ENCODE measurements around the gene CD164L2. TPM values are rescaled to one million over a fixed set of nuclear protein-coding genes. Genes with fewer than 3 reads are reported as not detected.

The CD164L2 gene
- total RNA-seq, 1 experiment from 2014 or later, result not detected

DNA sequence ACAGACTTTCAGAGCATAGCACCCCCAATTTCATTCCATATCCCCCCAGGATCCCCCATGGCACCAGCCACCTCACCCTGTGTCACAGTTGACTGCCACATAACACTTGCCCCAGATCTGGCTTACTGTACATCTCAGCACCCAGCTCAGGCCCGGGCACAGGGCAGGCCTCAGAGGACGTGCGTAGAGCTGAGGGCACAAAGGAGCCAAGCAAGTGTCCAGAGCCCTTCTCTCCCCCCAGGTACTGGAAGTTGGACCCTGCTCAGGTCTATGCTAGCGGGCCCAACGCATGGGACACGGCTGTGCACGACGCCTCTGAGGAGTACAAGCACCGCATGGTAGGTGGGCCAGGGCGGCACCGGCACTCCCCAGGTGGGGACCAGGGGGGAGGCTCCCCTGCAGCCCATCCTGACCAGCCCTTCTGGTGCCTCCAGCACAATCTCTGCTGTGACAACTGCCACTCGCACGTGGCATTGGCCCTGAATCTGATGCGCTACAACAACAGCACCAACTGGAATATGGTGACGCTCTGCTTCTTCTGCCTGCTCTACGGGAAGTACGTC lies 49.3 kb downstream of the CD164L2 start:
- DNase-seq (ENCODE audit: low read depth in 1 of 2, low spot score in 2 of 2), result peak in 1 of 2 experiments; percentile 41
- Histone ChIP-seq H3K27ac (no peak overlapping the region), H3K36me3 (peaks cover 74% of the 10 kb centered on the region), H3K4me1 (replicated peaks) (no peaks in the 10 kb centered on the region), H3K27me3 (replicated peaks) (no peaks in the 10 kb centered on the region), H3K9me3 (replicated peaks) (no peaks in the 10 kb centered on the region), H3K4me3 (no peak overlapping the region)

- Histone ChIP-seq H3K9me3 (replicated peaks) (no peaks in the 10 kb centered on the region), H3K36me3 (peaks cover 79% of the 10 kb centered on the region)
Observed at GRCh38 chr1:27332536-27333281, 50.4 kb downstream of the CD164L2 start.

DNA sequence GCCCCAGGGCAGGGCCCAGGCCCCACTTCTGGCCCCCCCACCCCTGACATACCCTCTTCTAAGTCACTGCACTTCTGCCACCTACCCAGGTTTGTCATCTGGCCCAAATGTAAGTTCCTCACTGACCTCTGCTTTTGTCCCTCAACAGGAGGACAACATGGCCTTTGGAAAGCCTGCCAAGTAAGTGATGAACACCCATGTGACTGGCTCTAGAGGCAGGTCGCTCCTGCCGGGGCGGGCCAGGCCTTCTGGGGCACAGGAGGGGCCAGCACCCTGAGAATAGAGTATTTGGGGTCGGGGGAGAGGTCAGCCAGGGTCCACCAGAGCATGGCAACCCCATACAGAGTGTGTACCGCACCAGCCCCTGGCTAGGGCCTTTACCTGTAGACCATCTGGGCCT lies 51.2 kb downstream of the CD164L2 start:
- no peaks in the 10 kb centered on the region for H3K4me1 ChIP-seq (replicated peaks)
- no peak overlapping the region for H3K4me3 ChIP-seq
- H3K27ac ChIP-seq, result no peak overlapping the region
- peaks cover 85% of the 10 kb centered on the region for H3K36me3 ChIP-seq
- peak in 1 of 2 experiments; percentile 34 for DNase-seq (ENCODE audit: low read depth in 1 of 2, low spot score in 2 of 2)
- H3K27me3 ChIP-seq (replicated peaks), result no peaks in the 10 kb centered on the region
- H3K9me3 ChIP-seq (replicated peaks), result no peaks in the 10 kb centered on the region

More at GRCh38 chr1:27332536-27333281, 50.4 kb downstream of the CD164L2 start:
- no peak overlapping the region for H3K27ac ChIP-seq
- DNase-seq (ENCODE audit: low read depth in 1 of 2, low spot score in 2 of 2), result peak in 1 of 2 experiments; percentile 55
- no peak overlapping the region for H3K4me3 ChIP-seq
- H3K4me1 ChIP-seq (replicated peaks), result no peaks in the 10 kb centered on the region
- no peaks in the 10 kb centered on the region for H3K27me3 ChIP-seq (replicated peaks)

GRCh38 chr1:27331426-27331825 lies 51.7 kb downstream of the CD164L2 start:
- Histone ChIP-seq H3K36me3 (peaks cover 90% of the 10 kb centered on the region), H3K27me3 (replicated peaks) (no peaks in the 10 kb centered on the region), H3K9me3 (replicated peaks) (no peaks in the 10 kb centered on the region), H3K4me1 (replicated peaks) (no peaks in the 10 kb centered on the region), H3K4me3 (no peak overlapping the region), H3K27ac (no peak overlapping the region)
- peak in 1 of 2 experiments; percentile 40 for DNase-seq (ENCODE audit: low read depth in 1 of 2, low spot score in 2 of 2)

DNA sequence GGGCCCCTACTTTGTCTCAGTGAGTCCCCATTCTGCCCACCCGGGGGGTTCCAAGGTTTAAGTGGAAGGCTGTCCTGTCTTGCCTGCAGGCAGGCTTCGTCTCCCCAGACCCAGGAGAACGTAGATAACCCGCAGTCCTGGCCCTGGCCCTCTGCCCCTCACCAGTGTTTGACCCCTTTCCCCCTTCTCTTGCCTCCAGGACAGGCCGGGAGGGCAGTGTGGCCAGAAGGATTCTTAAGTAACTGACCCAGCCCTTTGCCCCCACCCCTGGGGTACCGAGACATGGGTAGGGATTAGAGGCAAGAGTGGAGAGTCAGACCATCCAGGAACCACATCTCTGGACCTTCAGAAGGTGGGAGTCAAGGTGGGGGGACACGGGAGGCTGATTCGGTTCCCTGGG lies 52.3 kb downstream of the CD164L2 start:
- peaks cover 92% of the 10 kb centered on the region for H3K36me3 ChIP-seq
- H3K4me1 ChIP-seq (replicated peaks), result no peaks in the 10 kb centered on the region
- no peak overlapping the region for H3K4me3 ChIP-seq
- peak in 1 of 2 experiments; percentile 32 for DNase-seq (ENCODE audit: low read depth in 1 of 2, low spot score in 2 of 2)
- H3K9me3 ChIP-seq (replicated peaks), result no peaks in the 10 kb centered on the region
- H3K27ac ChIP-seq, result no peak overlapping the region
- H3K27me3 ChIP-seq (replicated peaks), result no peaks in the 10 kb centered on the region

Other genes starting within 250 kb of the CD164L2 start
- 4.1 and 4.7 TPM in 2 replicates for gene SLC9A1, start 228.2 kb downstream of the CD164L2 start, total RNA-seq (2014; rRNA removed; shearing (Covaris generic))
- gene WDTC1, start 148.7 kb downstream of the CD164L2 start, total RNA-seq (2014; rRNA removed; shearing (Covaris generic)), result 5.6 and 11.9 TPM in 2 replicates
- 26.7 and 39.3 TPM in 2 replicates for gene TMEM222, start 61.2 kb downstream of the CD164L2 start, total RNA-seq (2014; rRNA removed; shearing (Covaris generic))
- 0.22 and 1.1 TPM in 2 replicates for gene SYTL1, start 41.3 kb downstream of the CD164L2 start, total RNA-seq (2014; rRNA removed; shearing (Covaris generic))
- gene MAP3K6, start 16.4 kb downstream of the CD164L2 start, total RNA-seq (2014; rRNA removed; shearing (Covaris generic)), result 14.6 and 16.6 TPM in 2 replicates
- gene FCN3, start 8.5 kb downstream of the CD164L2 start, total RNA-seq (2014; rRNA removed; shearing (Covaris generic)), result not detected in 2 replicates
- gene GPR3, start 9.3 kb upstream of the CD164L2 start, total RNA-seq (2014; rRNA removed; shearing (Covaris generic)), result 0.38 and 1.4 TPM in 2 replicates
- 16.4 and 19.2 TPM in 2 replicates for gene WASF2, start 106.8 kb upstream of the CD164L2 start, total RNA-seq (2014; rRNA removed; shearing (Covaris generic))
- 2.9 and 4.1 TPM in 2 replicates for gene AHDC1, start 220.8 kb upstream of the CD164L2 start, total RNA-seq (2014; rRNA removed; shearing (Covaris generic))

All from SJSA1 (cell line).